ENCODE data around the gene ULK2.

The ULK2 gene

GRCh38 chr17:19791918-19792550, 75.7 kb downstream of the ULK2 start:
- POLR2A ChIA-PET = no interaction called here
- CTCF ChIA-PET = interaction anchor here (1.5 to 1.8 kb wide), 2 partner anchors 25 to 29 kb away, joined by 3 to 6 read pairs; no protein-coding TSS in a partner anchor
- TF ChIP-seq, protein P1, sequence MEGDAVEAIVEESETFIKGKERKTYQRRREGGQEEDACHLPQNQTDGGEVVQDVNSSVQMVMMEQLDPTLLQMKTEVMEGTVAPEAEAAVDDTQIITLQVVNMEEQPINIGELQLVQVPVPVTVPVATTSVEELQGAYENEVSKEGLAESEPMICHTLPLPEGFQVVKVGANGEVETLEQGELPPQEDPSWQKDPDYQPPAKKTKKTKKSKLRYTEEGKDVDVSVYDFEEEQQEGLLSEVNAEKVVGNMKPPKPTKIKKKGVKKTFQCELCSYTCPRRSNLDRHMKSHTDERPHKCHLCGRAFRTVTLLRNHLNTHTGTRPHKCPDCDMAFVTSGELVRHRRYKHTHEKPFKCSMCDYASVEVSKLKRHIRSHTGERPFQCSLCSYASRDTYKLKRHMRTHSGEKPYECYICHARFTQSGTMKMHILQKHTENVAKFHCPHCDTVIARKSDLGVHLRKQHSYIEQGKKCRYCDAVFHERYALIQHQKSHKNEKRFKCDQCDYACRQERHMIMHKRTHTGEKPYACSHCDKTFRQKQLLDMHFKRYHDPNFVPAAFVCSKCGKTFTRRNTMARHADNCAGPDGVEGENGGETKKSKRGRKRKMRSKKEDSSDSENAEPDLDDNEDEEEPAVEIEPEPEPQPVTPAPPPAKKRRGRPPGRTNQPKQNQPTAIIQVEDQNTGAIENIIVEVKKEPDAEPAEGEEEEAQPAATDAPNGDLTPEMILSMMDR (IDR thresholded peaks at IDR 0.05; ENCODE audit: insufficient read depth, low read length, missing control alignments) = no peak
- H3K4me3 ChIP-seq (ENCODE audit: low read depth, low read length) = no peak overlapping the region
- no peak for DNase-seq (ENCODE audit: low read depth, low spot score)

GRCh38 chr17:19787733-19788357, 79.9 kb downstream of the ULK2 start:
- POLR2A ChIA-PET = no interaction called here
- no peak overlapping the region for H3K4me3 ChIP-seq (ENCODE audit: low read depth, low read length)
- TF ChIP-seq, protein P1 (IDR thresholded peaks at IDR 0.05; ENCODE audit: insufficient read depth, low read length, missing control alignments) = no peak
- CTCF ChIA-PET = no interaction called here
- no peak for DNase-seq (ENCODE audit: low read depth, low spot score)

- H3K4me3 ChIP-seq (ENCODE audit: low read depth, low read length) = no peak overlapping the region
- POLR2A ChIA-PET = no interaction called here
- CTCF ChIA-PET = no interaction called here
- TF ChIP-seq, protein P1 (IDR thresholded peaks at IDR 0.05; ENCODE audit: insufficient read depth, low read length, missing control alignments) = no peak
- DNase-seq (ENCODE audit: low read depth, low spot score) = no peak
These were observed 81.9 kb downstream of the ULK2 start for GRCh38 chr17:19785854-19786253.

DNA sequence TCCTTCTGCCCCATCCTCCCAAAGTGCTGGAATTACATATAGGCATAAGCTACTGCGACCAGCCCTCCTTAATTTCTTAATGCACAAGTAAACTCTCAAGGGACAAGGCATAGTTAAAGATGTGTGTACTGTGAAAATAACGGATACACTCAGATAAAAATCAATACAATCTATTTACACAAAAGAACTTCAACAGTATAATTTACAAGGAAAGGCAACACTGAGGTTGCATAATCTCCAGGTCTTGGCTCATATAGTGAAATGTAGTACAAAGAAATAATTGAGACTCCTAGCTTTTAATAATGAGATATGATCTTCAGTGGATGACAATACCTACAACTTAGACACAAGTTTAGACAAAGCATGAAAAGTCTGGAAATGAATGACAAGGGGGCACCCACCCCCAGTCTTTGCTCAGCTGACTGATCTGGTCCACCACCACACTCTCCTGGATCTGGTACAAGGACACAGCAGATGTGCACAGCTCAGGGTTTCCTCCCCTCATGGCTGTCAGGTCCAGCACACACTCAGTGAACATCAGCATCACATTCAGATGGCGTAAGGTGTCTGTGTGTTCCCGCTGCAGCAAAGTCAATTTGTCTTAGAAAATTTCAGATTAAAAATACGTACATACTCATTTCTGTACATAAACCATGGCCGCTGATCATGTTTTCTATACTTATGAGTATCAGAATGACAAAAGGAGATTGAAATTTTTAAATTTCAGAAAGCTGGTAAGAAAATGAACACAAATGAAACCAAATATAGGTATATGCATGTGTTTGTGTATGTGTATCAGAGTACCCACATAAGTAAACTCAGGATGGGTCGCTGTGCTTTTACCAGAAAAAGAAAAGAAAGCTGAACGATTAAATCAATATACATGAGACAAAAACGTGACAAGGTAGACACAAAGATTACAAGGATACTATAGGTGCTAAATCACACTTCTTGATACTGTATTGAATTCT, 86.0 kb downstream of the ULK2 start:
- POLR2A ChIA-PET = no interaction called here
- H3K4me3 ChIP-seq (ENCODE audit: low read depth, low read length) = no peak overlapping the region
- DNase-seq (ENCODE audit: low read depth, low spot score) = no peak
- CTCF ChIA-PET = interaction anchor here (0.8 to 10.3 kb wide), 4 partner anchors 13 to 269 kb away, joined by 3 to 117 read pairs (median 4); no protein-coding TSS in a partner anchor
- TF ChIP-seq, protein P1 (IDR thresholded peaks at IDR 0.05; ENCODE audit: insufficient read depth, low read length, missing control alignments) = no peak

- DNase-seq (ENCODE audit: low read depth, low spot score) = no peak
- H3K4me3 ChIP-seq (ENCODE audit: low read depth, low read length) = no peak overlapping the region
- POLR2A ChIA-PET = no interaction called here
- TF ChIP-seq, protein P1 (IDR thresholded peaks at IDR 0.05; ENCODE audit: insufficient read depth, low read length, missing control alignments) = no peak
- CTCF ChIA-PET = interaction anchor here (0.8 to 10.3 kb wide), 4 partner anchors 10 to 27 kb away, joined by 3 to 117 read pairs (median 4); no protein-coding TSS in a partner anchor
These were observed 86.9 kb downstream of the ULK2 start for GRCh38 chr17:19780846-19781245.

All from AG04449 (cell line).